ENCODE results near the gene PLEKHA8.
"Not testable (repeated sequence)": the region's sequence is repeated elsewhere in the genome, so short reads cannot be mapped to it uniquely, and the experiment has no call there.

Gene PLEKHA8

GRCh38 chr7:30026229-30027064 lies 1.8 kb upstream of the PLEKHA8 start, which contains the start of gene FKBP14:
Gene FKBP14 (minus strand): TSS chr7:30026702. CDS start chr7:30026508, 194 bp downstream.
- DNase-seq, result peak; percentile 98

- DNase-seq, result peak; percentile 42
These were observed 1.2 kb upstream of the PLEKHA8 start for GRCh38 chr7:30027065-30027456.

DNA sequence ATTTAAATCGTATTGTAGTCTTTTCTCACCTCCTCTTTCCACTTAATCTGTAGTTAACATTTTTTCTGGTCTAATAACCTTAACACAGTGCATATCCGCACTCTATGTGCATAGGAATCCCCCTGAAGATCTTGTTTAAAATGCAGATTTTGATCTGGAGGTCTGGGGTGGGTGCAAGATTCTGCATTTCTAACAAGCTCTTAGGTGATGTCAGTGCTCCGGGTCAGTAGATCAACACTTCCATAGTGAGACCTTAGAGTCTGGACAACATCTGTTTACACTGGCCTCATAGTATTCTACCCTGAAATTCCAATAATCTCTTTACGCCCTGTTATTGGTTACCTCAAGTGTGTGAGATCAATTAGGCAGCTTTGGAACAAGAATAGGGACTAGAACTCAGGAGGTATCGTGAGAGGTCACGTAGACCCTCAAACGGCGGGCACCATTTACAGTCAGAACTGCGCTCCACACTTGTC lies 434 bp upstream of the PLEKHA8 start:
- no peak for DNase-seq

- DNase-seq, result no peak
These were observed 780 bp downstream of the PLEKHA8 start for GRCh38 chr7:30028749-30029635.

DNA sequence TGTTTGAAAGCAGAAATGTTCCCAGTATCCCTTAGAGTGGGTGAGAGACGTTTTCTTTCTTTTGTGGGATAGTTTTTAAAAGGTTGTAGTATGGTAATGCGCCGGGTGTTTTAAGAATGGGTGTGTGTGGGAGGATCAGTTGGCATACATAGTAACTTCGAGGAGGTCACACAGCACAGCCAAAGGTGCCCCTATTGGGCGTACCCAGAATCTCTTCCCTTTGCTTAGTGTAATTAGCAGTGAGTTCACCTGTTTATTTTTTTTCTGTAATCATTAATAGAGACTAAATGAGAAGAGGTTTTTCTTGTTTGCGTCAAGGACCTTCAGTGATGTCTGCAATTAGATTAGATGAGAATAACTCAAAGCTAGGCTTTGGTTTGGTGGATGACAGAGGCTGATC lies 1.5 kb downstream of the PLEKHA8 start:
- no peak for DNase-seq

DNA sequence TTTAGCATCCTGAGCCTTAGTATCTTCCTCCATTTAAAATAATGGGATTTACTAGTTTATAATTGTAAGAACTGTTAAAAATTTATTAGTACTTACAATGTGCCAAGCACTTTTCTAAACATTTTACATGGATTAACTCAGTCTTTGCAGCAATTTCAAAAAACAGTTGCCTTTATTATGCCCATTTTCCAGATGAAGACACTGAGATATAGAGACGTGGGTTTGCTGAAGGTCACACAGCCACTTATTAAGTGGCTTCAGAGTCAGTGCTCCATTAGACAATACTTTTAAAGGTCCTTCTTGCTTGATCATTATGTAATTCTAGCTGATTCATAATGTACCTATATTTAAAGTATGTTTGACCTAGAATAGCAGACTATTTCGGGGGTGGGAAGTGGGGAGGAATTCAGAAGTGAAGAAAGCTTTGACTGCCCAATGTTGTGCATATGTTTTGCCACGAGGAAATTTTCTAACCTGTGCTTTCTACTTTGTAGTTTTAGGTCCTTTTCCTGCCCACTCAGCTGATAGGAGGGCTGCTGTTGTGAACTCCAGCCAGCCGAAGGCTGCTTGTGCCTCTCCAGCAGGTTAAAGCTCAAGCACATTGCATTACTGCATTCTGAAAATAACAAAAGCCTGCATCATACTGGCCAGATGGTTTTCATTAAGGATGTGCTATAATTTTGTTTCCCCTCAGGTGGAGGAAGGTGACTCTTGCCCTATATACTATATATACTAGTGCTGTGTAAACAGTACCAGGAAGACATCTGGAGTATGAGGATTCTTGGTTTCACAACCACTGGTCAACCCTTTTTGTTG lies 4.3 kb downstream of the PLEKHA8 start:
- DNase-seq, result no peak

GRCh38 chr7:30034501-30034900 lies 6.3 kb downstream of the PLEKHA8 start:
- no peak for DNase-seq

GRCh38 chr7:30036220-30036619 lies 8.0 kb downstream of the PLEKHA8 start:
- no peak for DNase-seq

- DNase-seq, result no peak
These were observed 10.2 kb downstream of the PLEKHA8 start for GRCh38 chr7:30038196-30038980.

DNA sequence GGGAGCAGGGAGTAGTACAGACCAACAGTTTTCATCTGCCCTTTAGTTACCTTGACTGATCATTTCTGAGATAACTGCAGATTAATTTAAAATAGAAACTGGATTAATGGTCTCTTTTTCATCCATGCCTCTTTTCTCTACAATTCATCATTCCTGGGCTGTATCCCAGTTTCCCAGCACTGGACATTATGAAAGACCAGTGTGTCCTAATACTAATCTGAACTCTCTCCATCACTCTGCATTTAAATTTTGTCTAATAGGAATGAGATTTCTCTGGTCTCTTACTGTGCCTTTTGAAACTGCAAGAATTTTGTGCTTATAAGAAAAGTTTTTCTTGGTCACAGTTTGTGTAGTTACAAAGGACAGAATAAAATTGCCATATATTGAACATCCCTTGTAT lies 12.7 kb downstream of the PLEKHA8 start:
- DNase-seq, result no peak

DNA sequence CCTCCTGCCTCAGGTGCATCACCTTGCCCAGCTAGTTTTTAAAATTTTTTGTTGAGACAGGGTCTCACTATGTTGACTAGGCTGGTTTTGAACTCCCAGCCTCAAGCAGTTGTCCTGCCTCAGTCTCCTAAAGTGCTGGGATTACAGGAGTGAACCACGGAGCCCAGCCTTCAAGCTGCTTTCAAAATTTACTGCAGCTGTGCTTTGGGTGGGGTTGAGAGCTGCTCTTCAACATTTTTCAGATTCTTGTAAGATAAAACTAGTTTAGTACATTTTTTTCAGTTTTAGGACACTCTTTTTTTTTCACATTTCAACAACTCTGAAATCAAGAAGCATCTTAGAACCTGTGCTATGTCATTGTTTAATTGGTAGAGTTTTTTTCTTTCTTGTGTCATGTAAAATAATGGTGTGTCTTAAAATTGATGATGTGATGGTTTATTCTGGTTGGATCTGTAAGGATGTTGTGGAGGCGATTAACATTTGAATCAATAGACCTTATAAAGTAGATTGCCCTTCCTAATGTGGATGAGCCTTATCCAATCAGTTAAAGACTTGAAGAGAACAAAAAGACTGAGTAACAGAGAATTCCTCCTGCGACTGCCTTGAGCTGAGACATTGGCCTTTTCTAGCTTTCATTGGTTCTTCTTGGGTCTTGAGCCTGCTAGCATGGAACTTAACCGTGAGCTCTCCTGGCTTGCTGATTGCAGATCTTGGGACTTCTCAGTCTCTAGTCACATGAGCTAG lies 13.5 kb downstream of the PLEKHA8 start:
- no peak for DNase-seq

- no peak for DNase-seq
These were observed 18.0 kb downstream of the PLEKHA8 start for GRCh38 chr7:30046127-30046770.

GRCh38 chr7:30047124-30047523 lies 18.9 kb downstream of the PLEKHA8 start:
- no peak for DNase-seq

GRCh38 chr7:30048582-30048981 lies 20.4 kb downstream of the PLEKHA8 start:
- no peak for DNase-seq

GRCh38 chr7:30049173-30049572 lies 21.0 kb downstream of the PLEKHA8 start:
- no peak for DNase-seq

GRCh38 chr7:30053068-30053467 lies 24.9 kb downstream of the PLEKHA8 start:
- DNase-seq, result no peak

DNA sequence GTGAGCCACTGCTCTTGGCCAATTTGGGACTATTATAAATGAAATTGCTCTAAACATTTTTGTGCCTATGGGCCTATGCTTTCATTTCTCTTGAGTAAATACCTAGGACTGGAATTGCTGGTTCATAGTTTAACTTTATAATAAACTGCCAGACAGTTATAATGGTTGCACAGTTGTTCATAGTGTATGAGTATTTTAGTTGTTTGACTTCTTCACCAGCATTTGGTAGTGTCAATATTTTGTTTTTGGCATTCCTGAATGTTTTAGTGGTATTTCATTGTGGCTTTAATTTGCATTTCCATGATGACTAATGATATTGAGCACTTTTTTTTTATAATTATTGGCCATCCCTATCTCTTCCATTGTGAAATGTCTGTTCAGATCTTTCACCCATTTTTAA lies 29.5 kb downstream of the PLEKHA8 start:
- DNase-seq, result no peak

DNA sequence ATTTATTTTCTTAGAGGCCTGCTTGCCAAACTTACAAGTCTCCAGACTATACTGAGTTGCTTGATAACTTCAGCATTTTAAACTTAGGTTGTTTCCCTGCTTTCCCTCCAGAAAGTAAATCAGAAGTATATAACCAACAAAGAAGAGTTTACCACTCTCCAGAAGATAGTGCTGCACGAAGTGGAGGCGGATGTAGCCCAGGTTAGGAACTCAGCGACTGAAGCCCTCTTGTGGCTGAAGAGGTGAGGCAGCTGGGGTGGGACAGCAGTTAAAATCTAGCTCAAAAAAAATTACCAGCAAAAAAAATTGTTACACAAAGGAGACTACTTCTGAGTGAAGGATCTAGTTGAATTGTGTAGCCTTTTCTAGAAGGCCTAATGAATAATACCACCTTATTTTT lies 33.6 kb downstream of the PLEKHA8 start:
- DNase-seq, result not testable (repeated sequence)

DNA sequence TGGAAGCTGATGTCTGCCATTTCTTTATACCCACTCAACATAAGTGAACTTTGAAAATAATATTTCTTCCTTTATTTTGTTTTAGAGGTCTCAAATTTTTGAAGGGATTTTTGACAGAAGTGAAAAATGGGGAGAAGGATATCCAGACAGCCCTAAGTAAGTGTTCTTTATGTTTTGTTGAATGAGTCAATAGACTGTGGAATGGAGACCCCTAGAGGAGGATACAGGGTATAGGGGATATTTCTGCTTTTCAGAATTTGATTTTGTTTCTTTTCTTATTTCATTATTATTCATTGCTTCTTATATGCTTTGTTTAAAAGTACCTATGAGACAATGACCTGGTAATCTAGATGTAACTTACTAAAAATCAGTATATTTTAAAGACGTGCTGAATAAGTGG lies 34.4 kb downstream of the PLEKHA8 start:
- DNase-seq, result no peak

DNA sequence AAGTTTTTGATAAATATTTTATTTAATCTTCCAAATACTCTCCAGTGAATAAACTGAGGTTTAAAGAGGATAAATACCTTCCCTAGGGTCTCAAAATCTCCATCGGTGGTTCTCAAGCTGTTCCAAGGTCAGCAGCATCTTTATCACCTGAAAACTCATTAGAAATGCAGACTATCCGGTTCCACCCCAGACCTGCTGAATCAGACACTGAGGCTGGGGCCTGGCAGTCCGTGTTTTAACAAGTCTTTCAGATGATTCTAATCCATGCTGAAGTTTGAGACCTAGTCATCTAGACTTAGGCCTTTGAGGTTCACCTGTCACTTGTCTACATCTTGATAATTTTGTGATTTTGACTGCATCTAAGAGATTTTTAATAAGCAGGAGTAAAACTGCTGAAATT lies 37.5 kb downstream of the PLEKHA8 start:
- no peak for DNase-seq

DNA sequence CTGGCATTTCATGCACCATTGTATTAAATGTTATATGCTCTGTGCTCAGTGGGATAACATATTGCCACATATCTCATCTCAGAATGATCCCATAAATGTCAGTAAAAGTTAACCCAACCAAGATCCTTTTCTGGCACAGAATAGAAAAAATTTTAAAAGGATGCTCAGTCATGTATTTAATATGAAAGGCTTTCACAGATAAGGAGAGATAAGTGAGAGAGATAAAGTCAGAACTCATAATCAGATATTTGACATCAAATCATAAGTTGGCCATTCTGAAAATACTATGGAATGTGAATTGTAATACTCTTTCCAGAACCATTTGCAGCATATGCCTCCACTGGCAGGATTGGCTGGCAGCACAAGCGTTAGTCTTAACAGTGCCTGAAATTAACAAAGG lies 38.5 kb downstream of the PLEKHA8 start:
- DNase-seq, result no peak

All from DMS79 (cell line).